Tibial artery (tissue), 4 donors: ENCODE results near the gene ERAL1.
A peak's percentile ranks its signal among the peaks of the same experiment; 100 is the strongest.
"Not testable (repeated sequence)": the region's sequence is repeated elsewhere in the genome, so short reads cannot be mapped to it uniquely, and the experiment has no call there.

ENCODE experiments used
- DNase-seq, 2 donors: peaks; one replicate each; pipeline ENCODE4 v3.0.0-alpha.2; 2019
- H3K27ac ChIP-seq, 2 donors: fragments of 200-600 bp; sonication (generic) in 1 of 2; 1 replicate in 1 of 2; 2 replicates in 1 of 2; pipeline ENCODE4 v1.5.1; 2018 to 2019; ENCODE audit warnings: mild to moderate bottlenecking in 1 of 2
- H3K27me3 ChIP-seq, 2 donors: fragments of 200-600 bp; sonication (generic) in 1 of 2; one replicate each; pipeline versions ENCODE4 v1.5.1 to v1.6.0; 2016 to 2019
- H3K36me3 ChIP-seq, 3 donors: fragments of 200-600 bp; sonication (generic) in 2 of 3; one replicate each; pipeline ENCODE4 v1.5.1; 2016 to 2019; ENCODE audit warnings: mild to moderate bottlenecking in 2 of 3
- H3K4me1 ChIP-seq, 4 donors: fragments of 200-600 bp; sonication (generic) in 2 of 4; 1 replicate in 3 of 4; 2 replicates in 1 of 4; pipeline ENCODE4 v1.5.1; 2016 to 2019
- H3K4me3 ChIP-seq, 2 donors: fragments of 200-600 bp; sonication (generic) in 1 of 2; 1 replicate in 1 of 2; 2 replicates in 1 of 2; pipeline ENCODE4 v1.5.1; 2018 to 2019; ENCODE audit warnings: mild to moderate bottlenecking in 2 of 2
- H3K9me3 ChIP-seq, 3 donors: fragments of 200-600 bp; sonication (generic) in 1 of 3; one replicate each; pipeline ENCODE4 v1.5.1; 2016 to 2019
- CTCF ChIP-seq, 2 experiments: fragments of 200-600 bp in 1 of 2; fragments of 450-650 bp in 1 of 2; IDR thresholded peaks; one replicate each; pipeline ENCODE4 v1.5.1; 2017 to 2019; ENCODE audit warnings: antibody characterized with exemption in 2 of 2, mild to moderate bottlenecking in 1 of 2, moderate library complexity in 1 of 2
- intact Hi-C: fragments of 100-400 bp; cut with DNase I; formaldehyde crosslinking; loops from one replicate; pipeline ENCODE4 v1.15.0; 2023; ENCODE audit warnings: low total_unique reads

ERAL1 gene

GRCh38 chr17:28828294-28829040, 26.3 kb upstream of the ERAL1 start:
- H3K27me3 ChIP-seq, result no peaks in the 10 kb centered on the region
- no peak overlapping the region for H3K27ac ChIP-seq
- no peak overlapping the region for H3K4me3 ChIP-seq
- TF ChIP-seq CTCF (IDR thresholded peaks at IDR 0.05), result no peak
- intact Hi-C loops, result loop anchor here (10.0 kb wide), 1 partner anchor 766 kb away; the partner anchor contains the start of gene ANKRD13B
- H3K36me3 ChIP-seq, result peaks cover 0 to 4% (median 0%) of the 10 kb centered on the region in 3 donors
- H3K9me3 ChIP-seq, result no peaks in the 10 kb centered on the region
- peak in 1 of 2 donors; percentile 6 for DNase-seq
- H3K4me1 ChIP-seq, result no peaks in the 10 kb centered on the region

GRCh38 chr17:28834420-28834819, 20.4 kb upstream of the ERAL1 start:
- H3K9me3 ChIP-seq, result no peaks in the 10 kb centered on the region
- no peak overlapping the region for H3K4me3 ChIP-seq
- peaks cover 0 to 4% (median 0%) of the 10 kb centered on the region in 3 donors for H3K36me3 ChIP-seq
- H3K4me1 ChIP-seq, result no peaks in the 10 kb centered on the region
- no peak for TF ChIP-seq CTCF (IDR thresholded peaks at IDR 0.05)
- intact Hi-C loops, result no loop called here
- DNase-seq, result no peak
- no peaks in the 10 kb centered on the region for H3K27me3 ChIP-seq
- no peak overlapping the region for H3K27ac ChIP-seq

GRCh38 chr17:28836541-28836940, 18.3 kb upstream of the ERAL1 start:
- H3K27ac ChIP-seq, H3K4me3 ChIP-seq: not testable (repeated sequence)
- DNase-seq, result peak in 1 of 2 donors; percentile 10

GRCh38 chr17:28839221-28839620, 15.6 kb upstream of the ERAL1 start:
- H3K9me3 ChIP-seq, result no peaks in the 10 kb centered on the region
- no peaks in the 10 kb centered on the region for H3K27me3 ChIP-seq
- H3K4me3 ChIP-seq, result no peak overlapping the region
- intact Hi-C loops, result no loop called here
- no peak for DNase-seq
- H3K27ac ChIP-seq, result no peak overlapping the region
- TF ChIP-seq CTCF (IDR thresholded peaks at IDR 0.05), result no peak
- H3K4me1 ChIP-seq, result peaks cover 0 to 18% (median 10%) of the 10 kb centered on the region in 4 donors
- no peaks in the 10 kb centered on the region for H3K36me3 ChIP-seq

More at GRCh38 chr17:28836541-28836940, 18.3 kb upstream of the ERAL1 start:
- H3K9me3 ChIP-seq, H3K4me1 ChIP-seq, intact Hi-C loops, H3K27me3 ChIP-seq, H3K36me3 ChIP-seq: not testable (repeated sequence)

- no peaks in the 10 kb centered on the region for H3K36me3 ChIP-seq
- H3K27me3 ChIP-seq, result no peaks in the 10 kb centered on the region
- intact Hi-C loops, result loop anchor here (10.0 kb wide), 2 partner anchors 63 to 77 kb away; partner anchors contain the start of gene DHRS13
- TF ChIP-seq CTCF (IDR thresholded peaks at IDR 0.05), result no peak
- H3K4me3 ChIP-seq, result peak overlapping the region; percentile 84
- peaks cover 0 to 18% (median 10%) of the 10 kb centered on the region in 4 donors for H3K4me1 ChIP-seq
- H3K9me3 ChIP-seq, result no peaks in the 10 kb centered on the region
- no peak for DNase-seq
- peak overlapping the region; percentile 84 for H3K27ac ChIP-seq
Observed at GRCh38 chr17:28841901-28842281, 12.9 kb upstream of the ERAL1 start.

- peak; percentile 69 to 86 for DNase-seq
- H3K27me3 ChIP-seq, result no peaks in the 10 kb centered on the region
- H3K27ac ChIP-seq, result peak within 1 kb of the TSS; percentile 84
- H3K9me3 ChIP-seq, result no peaks in the 10 kb centered on the region
- no peak for TF ChIP-seq CTCF (IDR thresholded peaks at IDR 0.05)
- H3K4me3 ChIP-seq, result peak within 1 kb of the TSS; percentile 84
- intact Hi-C loops, result loop anchor here (10.0 kb wide), 2 partner anchors 62 to 78 kb away; partner anchors contain the start of gene DHRS13
- no peaks in the 10 kb centered on the region for H3K36me3 ChIP-seq
- H3K4me1 ChIP-seq, result peaks cover 0 to 18% (median 10%) of the 10 kb centered on the region in 4 donors
Observed at GRCh38 chr17:28842282-28843012, 12.4 kb upstream of the ERAL1 start, which contains the start of gene FAM222B. FAM222B (minus strand) TSS chr17:28842790; CDS start chr17:28766667, 76,123 bp downstream.
